ENCODE data around the gene RAPGEF4. TPM values are rescaled to one million over a fixed set of nuclear protein-coding genes. Genes with fewer than 3 reads are reported as not detected.

Gene RAPGEF4
- total RNA-seq, 1 experiment from 2014 or later: 1.4 TPM

DNA sequence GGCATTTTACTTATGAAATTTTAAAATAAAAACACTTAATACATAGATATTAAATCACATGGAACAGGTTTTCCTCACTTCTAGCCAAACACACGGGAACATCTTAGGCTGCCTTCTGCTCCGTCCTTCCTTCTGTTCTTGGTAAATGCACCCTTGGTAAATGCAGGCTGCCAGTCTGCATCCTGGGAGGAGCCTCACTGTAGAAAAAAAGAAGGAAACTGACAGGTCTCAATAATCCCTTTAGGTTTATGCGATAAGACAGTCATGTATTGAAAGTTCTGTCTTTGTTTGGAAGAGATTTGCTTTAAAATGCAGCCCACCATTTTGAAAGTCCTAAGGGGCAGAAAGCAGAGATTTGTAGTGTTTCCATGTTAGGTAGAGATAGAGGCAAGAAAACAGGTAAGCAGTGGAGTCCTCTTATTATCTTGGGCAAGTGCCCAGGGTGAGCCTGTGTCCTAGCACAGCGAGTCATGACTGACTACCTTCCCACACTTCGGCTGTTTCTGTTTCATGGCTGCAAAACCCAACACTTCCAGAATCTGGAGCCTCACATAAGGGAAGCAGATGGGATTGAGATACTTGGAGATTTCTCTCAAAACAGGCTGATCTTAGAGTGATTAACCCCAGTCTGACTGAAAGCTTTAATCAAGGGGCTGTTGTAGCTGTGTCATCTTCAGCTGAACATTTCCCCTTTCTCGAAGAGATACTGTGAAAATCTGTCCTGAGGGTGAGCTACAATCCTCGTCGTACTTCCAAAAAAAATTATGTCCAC lies 208.6 kb downstream of the RAPGEF4 start:
- H3K4ac ChIP-seq (ENCODE audit: low read depth, low read length): no peak overlapping the region
- DNase-seq: no peak
- H2BK20ac ChIP-seq (ENCODE audit: low read depth, low read length, poor library complexity, severe bottlenecking): no peak overlapping the region
- H2BK15ac ChIP-seq (ENCODE audit: low read depth, low read length): 0 out of 2 replicates have a peak overlapping the region, but pooled peaks have one; percentile 65
- H3K9me3 Mint-ChIP-seq: no peaks in the 10 kb centered on the region; a peak in 2 of 5 replicates
- H3K27ac Mint-ChIP-seq: peak overlapping the region in 1 of 3 experiments; percentile 39; a peak in 1 of 7 replicates
- no peak overlapping the region for H3T11ph ChIP-seq (ENCODE audit: low read length)
- H4K8ac ChIP-seq (replicated peaks; ENCODE audit: insufficient read length, low read depth, low read length): no peak overlapping the region
- no peak overlapping the region for H2BK120ac ChIP-seq (ENCODE audit: low read depth, low read length, poor library complexity, severe bottlenecking)
- H3K79me2 ChIP-seq (ENCODE audit: insufficient read depth, low read length): no peaks in the 10 kb centered on the region
- no peaks in the 10 kb centered on the region for H3K36me3 Mint-ChIP-seq (ENCODE audit: insufficient read depth in 1 of 3, low read depth in 3 of 3)
- no peaks in the 10 kb centered on the region for H4K20me1 ChIP-seq (ENCODE audit: control insufficient read depth, insufficient read depth, insufficient read length)
- no peaks in the 10 kb centered on the region; the same call in 1 of the 2 replicates for H3K4me1 ChIP-seq (ENCODE audit: insufficient read depth, low read length)
- H3K9me3 ChIP-seq (ENCODE audit: control insufficient read depth, low read depth, low read length): no peaks in the 10 kb centered on the region
- no peak overlapping the region for H4K91ac ChIP-seq (ENCODE audit: insufficient read length, low read depth, low read length)
- no peaks in the 10 kb centered on the region for H3K27me3 ChIP-seq (ENCODE audit: insufficient read depth, low read length)
- H3K4me1 Mint-ChIP-seq: peaks cover 17 to 29% of the 10 kb centered on the region in 2 experiments
- TF ChIP-seq, protein P1, sequence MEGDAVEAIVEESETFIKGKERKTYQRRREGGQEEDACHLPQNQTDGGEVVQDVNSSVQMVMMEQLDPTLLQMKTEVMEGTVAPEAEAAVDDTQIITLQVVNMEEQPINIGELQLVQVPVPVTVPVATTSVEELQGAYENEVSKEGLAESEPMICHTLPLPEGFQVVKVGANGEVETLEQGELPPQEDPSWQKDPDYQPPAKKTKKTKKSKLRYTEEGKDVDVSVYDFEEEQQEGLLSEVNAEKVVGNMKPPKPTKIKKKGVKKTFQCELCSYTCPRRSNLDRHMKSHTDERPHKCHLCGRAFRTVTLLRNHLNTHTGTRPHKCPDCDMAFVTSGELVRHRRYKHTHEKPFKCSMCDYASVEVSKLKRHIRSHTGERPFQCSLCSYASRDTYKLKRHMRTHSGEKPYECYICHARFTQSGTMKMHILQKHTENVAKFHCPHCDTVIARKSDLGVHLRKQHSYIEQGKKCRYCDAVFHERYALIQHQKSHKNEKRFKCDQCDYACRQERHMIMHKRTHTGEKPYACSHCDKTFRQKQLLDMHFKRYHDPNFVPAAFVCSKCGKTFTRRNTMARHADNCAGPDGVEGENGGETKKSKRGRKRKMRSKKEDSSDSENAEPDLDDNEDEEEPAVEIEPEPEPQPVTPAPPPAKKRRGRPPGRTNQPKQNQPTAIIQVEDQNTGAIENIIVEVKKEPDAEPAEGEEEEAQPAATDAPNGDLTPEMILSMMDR (conservative IDR thresholded peaks at IDR 0.05): no peak
- H3K27ac ChIP-seq (ENCODE audit: insufficient read length, low read depth, low read length): no peak overlapping the region
- H3K4me2 ChIP-seq (ENCODE audit: insufficient read depth, insufficient read length, low read length): no peak overlapping the region
- no peak overlapping the region for H2BK12ac ChIP-seq (ENCODE audit: insufficient read length, low read depth, low read length)
- H2AK5ac ChIP-seq (ENCODE audit: insufficient read length, low read length): no peak overlapping the region
- no peaks in the 10 kb centered on the region for H3K79me1 ChIP-seq (ENCODE audit: insufficient read depth, low read depth, low read length, poor library complexity, severe bottlenecking)
- H2AFZ ChIP-seq (ENCODE audit: low read length): no peak overlapping the region
- no peak overlapping the region for H3K4me3 Mint-ChIP-seq
- H3K23ac ChIP-seq (ENCODE audit: insufficient read length, low read depth, low read length): no peak overlapping the region
- H3K18ac ChIP-seq (ENCODE audit: insufficient read length, low read depth, low read length): no peak overlapping the region
- no CpG with 5 or more reads among the region's 8 CpGs for WGBS (ENCODE audit: extremely low coverage, insufficient read length, low lambda C conversion rate)
- H4K5ac ChIP-seq (ENCODE audit: insufficient read length, low read depth, low read length): no peak overlapping the region
- H3K27me3 Mint-ChIP-seq (ENCODE audit: low read depth): peaks cover 2% of the 10 kb centered on the region; the same call in 1 of the 2 replicates
- H3K14ac ChIP-seq (ENCODE audit: insufficient read depth, low read length): no peak overlapping the region
- no peak overlapping the region for H3K56ac ChIP-seq (ENCODE audit: insufficient read length, low read depth, low read length)
- no peaks in the 10 kb centered on the region for H3K23me2 ChIP-seq (ENCODE audit: insufficient read length, low read depth, low read length, poor library complexity, severe bottlenecking)
- H2BK5ac ChIP-seq (ENCODE audit: insufficient read length, low read length): no peak overlapping the region
- no peak overlapping the region for H3K9ac ChIP-seq (ENCODE audit: extremely low read depth, insufficient read length, low read length)
